GM18861 (cell line): ENCODE data around the gene BIRC7.
"Not testable (repeated sequence)": the region's sequence is repeated elsewhere in the genome, so short reads cannot be mapped to it uniquely, and the experiment has no call there.

Experiments used
- ATAC-seq: cut with Tn5 transposase; IDR thresholded peaks from one replicate; pipeline ENCODE4 v1.9.1; 2021; ENCODE audit not compliant: unreplicated experiment

The BIRC7 gene

GRCh38 chr20:63206878-63207277, 28.8 kb upstream of the BIRC7 start:
- no peak for ATAC-seq

- ATAC-seq: no peak
Measured at GRCh38 chr20:63208346-63208909, 27.3 kb upstream of the BIRC7 start.

GRCh38 chr20:63210011-63210605, 25.6 kb upstream of the BIRC7 start:
- no peak for ATAC-seq

- ATAC-seq: no peak
Measured at GRCh38 chr20:63212393-63212730, 23.3 kb upstream of the BIRC7 start.

- no peak for ATAC-seq
Measured at GRCh38 chr20:63212792-63213191, 22.9 kb upstream of the BIRC7 start.

GRCh38 chr20:63214514-63214913, 21.2 kb upstream of the BIRC7 start:
- no peak for ATAC-seq

- ATAC-seq: peak; percentile 23
Measured at GRCh38 chr20:63215101-63216040, 20.3 kb upstream of the BIRC7 start.

- ATAC-seq: peak; percentile 85
Measured at GRCh38 chr20:63216041-63216848, 19.5 kb upstream of the BIRC7 start, which contains the start of gene YTHDF1. Gene YTHDF1 (minus strand): TSS chr20:63216131. CDS start chr20:63215892, 239 bp downstream.

GRCh38 chr20:63216849-63217471, 18.7 kb upstream of the BIRC7 start:
- no peak for ATAC-seq

- ATAC-seq: no peak
Measured at GRCh38 chr20:63217706-63218105, 18.0 kb upstream of the BIRC7 start.

- ATAC-seq: no peak
Measured at GRCh38 chr20:63218701-63219446, 16.8 kb upstream of the BIRC7 start.

- ATAC-seq: no peak
Measured at GRCh38 chr20:63219447-63219821, 16.3 kb upstream of the BIRC7 start.

GRCh38 chr20:63219866-63220521, 15.7 kb upstream of the BIRC7 start:
- no peak for ATAC-seq

- no peak for ATAC-seq
Measured at GRCh38 chr20:63220696-63221399, 14.9 kb upstream of the BIRC7 start.

- ATAC-seq: not testable (repeated sequence)
Measured at GRCh38 chr20:63221400-63222053, 14.2 kb upstream of the BIRC7 start.

GRCh38 chr20:63222541-63222940, 13.2 kb upstream of the BIRC7 start:
- no peak for ATAC-seq

- no peak for ATAC-seq
Measured at GRCh38 chr20:63223121-63223825, 12.4 kb upstream of the BIRC7 start.

- ATAC-seq: no peak
Measured at GRCh38 chr20:63223826-63224207, 11.9 kb upstream of the BIRC7 start.
